ENCODE measurements around the gene DOCK10.

DNA sequence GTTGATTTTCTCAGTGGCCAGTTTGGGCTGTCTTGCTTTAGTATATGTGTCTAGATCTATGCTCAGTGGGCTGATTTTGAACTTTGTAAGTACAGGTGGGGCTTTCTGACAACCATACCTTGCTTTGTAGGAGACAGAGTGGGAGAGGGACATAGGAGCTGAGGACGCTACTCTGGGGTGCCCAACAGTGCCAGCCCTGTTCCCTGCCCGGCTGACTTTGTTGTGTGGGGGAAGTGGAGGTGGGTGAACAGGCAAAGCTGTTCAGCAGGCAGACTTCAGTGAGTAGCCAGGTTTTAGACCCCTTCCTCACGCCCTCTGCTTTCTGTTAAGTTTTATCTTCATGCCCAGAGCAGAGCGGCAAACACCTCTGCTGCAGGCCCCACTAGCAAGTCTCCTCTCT lies 44.2 kb upstream of the DOCK10 start:
- TF ChIP-seq, protein P1, sequence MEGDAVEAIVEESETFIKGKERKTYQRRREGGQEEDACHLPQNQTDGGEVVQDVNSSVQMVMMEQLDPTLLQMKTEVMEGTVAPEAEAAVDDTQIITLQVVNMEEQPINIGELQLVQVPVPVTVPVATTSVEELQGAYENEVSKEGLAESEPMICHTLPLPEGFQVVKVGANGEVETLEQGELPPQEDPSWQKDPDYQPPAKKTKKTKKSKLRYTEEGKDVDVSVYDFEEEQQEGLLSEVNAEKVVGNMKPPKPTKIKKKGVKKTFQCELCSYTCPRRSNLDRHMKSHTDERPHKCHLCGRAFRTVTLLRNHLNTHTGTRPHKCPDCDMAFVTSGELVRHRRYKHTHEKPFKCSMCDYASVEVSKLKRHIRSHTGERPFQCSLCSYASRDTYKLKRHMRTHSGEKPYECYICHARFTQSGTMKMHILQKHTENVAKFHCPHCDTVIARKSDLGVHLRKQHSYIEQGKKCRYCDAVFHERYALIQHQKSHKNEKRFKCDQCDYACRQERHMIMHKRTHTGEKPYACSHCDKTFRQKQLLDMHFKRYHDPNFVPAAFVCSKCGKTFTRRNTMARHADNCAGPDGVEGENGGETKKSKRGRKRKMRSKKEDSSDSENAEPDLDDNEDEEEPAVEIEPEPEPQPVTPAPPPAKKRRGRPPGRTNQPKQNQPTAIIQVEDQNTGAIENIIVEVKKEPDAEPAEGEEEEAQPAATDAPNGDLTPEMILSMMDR (IDR thresholded peaks at IDR 0.05): no peak
- TF ChIP-seq POLR2A (IDR thresholded peaks at IDR 0.05): no peak

Measured in heart left ventricle (tissue), 13 donors.